HEK293 (cell line): ENCODE results near the gene FOSB.

Experiments used
- CTCF ChIA-PET: fragments of 350-600 bp; formaldehyde crosslinking; extraction: SDS; loops from one replicate; lab custom pipeline; 2021; ENCODE audit warnings: antibody characterized with exemption; lab: Yijun Ruan, JAX
- POLR2A ChIA-PET: fragments of 300-600 bp; formaldehyde crosslinking; extraction: SDS; loops from one replicate; lab custom pipeline; 2020; ENCODE audit warnings: antibody characterized with exemption, inconsistent platforms; lab: Yijun Ruan, JAX
- H3K27ac ChIP-seq: fragments of 200-500 bp; sonication (Bioruptor generic); 2 replicates; pipeline ENCODE4 v1.5.1; 2014; ENCODE audit warnings: low read depth, low read length, control low read depth, inconsistent platforms; ENCODE audit errors: extremely low read depth
- H3K36me3 ChIP-seq, 2 experiments: fragments of 200-500 bp in 1 of 2; sonication (Bioruptor generic) in 1 of 2; 1 replicate in 1 of 2; 2 replicates in 1 of 2; pipeline ENCODE4 v1.5.1; 2014 to 2017; ENCODE audit warnings: inconsistent platforms in 2 of 2, low read length in 2 of 2; ENCODE audit not compliant: control insufficient read depth in 2 of 2, insufficient read depth in 1 of 2
- H3K4me1 ChIP-seq: fragments of 200-500 bp; sonication (Bioruptor generic); 2 replicates; pipeline ENCODE4 v1.5.1; 2014; ENCODE audit warnings: mild to moderate bottlenecking, low read length, inconsistent platforms; ENCODE audit not compliant: control insufficient read depth, insufficient read depth
- H3K4me3 ChIP-seq: 2 replicates; pipeline ENCODE4 v1.5.1; 2011; ENCODE audit warnings: low read depth, mild to moderate bottlenecking, control low read depth, low read length, moderate library complexity
- H3K9me3 ChIP-seq: fragments of 200-500 bp; sonication (Bioruptor generic); 2 replicates; pipeline ENCODE4 v1.5.1; 2014; ENCODE audit warnings: low read depth, low read length, inconsistent platforms; ENCODE audit not compliant: control insufficient read depth, insufficient read depth
- AEBP2 ChIP-seq: fragments of 450-650 bp; formaldehyde crosslinking; IDR thresholded peaks from 2 replicates; pipeline ENCODE4 v1.5.1; 2016; ENCODE audit warnings: missing biosample characterization, missing genetic modification characterization, borderline replicate concordance
- BCL11B ChIP-seq: fragments of 450-650 bp; formaldehyde crosslinking; IDR thresholded peaks from 2 replicates; pipeline ENCODE4 v1.5.1; 2016; ENCODE audit warnings: low read depth, missing biosample characterization, missing genetic modification characterization
- GFI1B ChIP-seq: fragments of 450-650 bp; formaldehyde crosslinking; IDR thresholded peaks from 2 replicates; pipeline ENCODE4 v1.5.1; 2016; ENCODE audit warnings: missing biosample characterization, missing genetic modification characterization
- TCF7L2 ChIP-seq: IDR thresholded peaks from 2 replicates; pipeline ENCODE4 v1.6.1; 2011; ENCODE audit warnings: low read depth, mild to moderate bottlenecking, inconsistent platforms, low read length, moderate library complexity, borderline replicate concordance
- TSHZ1 ChIP-seq: fragments of 450-650 bp; formaldehyde crosslinking; IDR thresholded peaks from 2 replicates; pipeline ENCODE4 v1.5.1; 2016; ENCODE audit warnings: missing biosample characterization, missing genetic modification characterization, borderline replicate concordance
- ZBTB20 ChIP-seq: fragments of 450-650 bp; formaldehyde crosslinking; IDR thresholded peaks from 2 replicates; pipeline ENCODE4 v1.5.1; 2016; ENCODE audit warnings: missing biosample characterization, missing genetic modification characterization
- ZFP37 ChIP-seq: fragments of 450-650 bp; formaldehyde crosslinking; IDR thresholded peaks from 2 replicates; pipeline ENCODE4 v1.5.1; 2016; ENCODE audit warnings: missing biosample characterization, missing genetic modification characterization
- ZNF121 ChIP-seq: fragments of 450-650 bp; formaldehyde crosslinking; IDR thresholded peaks from 2 replicates; pipeline ENCODE4 v1.5.1; 2016; ENCODE audit warnings: missing biosample characterization, missing genetic modification characterization
- ZNF18 ChIP-seq: fragments of 450-650 bp; formaldehyde crosslinking; IDR thresholded peaks from 2 replicates; pipeline ENCODE4 v1.5.1; 2016; ENCODE audit warnings: missing biosample characterization, missing genetic modification characterization
- ZNF239 ChIP-seq: fragments of 450-650 bp; formaldehyde crosslinking; IDR thresholded peaks from 2 replicates; pipeline ENCODE4 v1.5.1; 2016; ENCODE audit warnings: missing biosample characterization, missing genetic modification characterization
- ZNF280D ChIP-seq: fragments of 450-650 bp; formaldehyde crosslinking; IDR thresholded peaks from 2 replicates; pipeline ENCODE4 v1.5.1; 2016; ENCODE audit warnings: missing biosample characterization, missing genetic modification characterization
- ZNF362 ChIP-seq: fragments of 450-650 bp; formaldehyde crosslinking; IDR thresholded peaks from 2 replicates; pipeline ENCODE4 v1.5.1; 2016; ENCODE audit warnings: missing biosample characterization, missing genetic modification characterization
- ZNF473 ChIP-seq: fragments of 450-650 bp; formaldehyde crosslinking; IDR thresholded peaks from 2 replicates; pipeline ENCODE4 v1.5.1; 2017; ENCODE audit warnings: missing biosample characterization, missing genetic modification characterization
- ZNF48 ChIP-seq: fragments of 450-650 bp; formaldehyde crosslinking; IDR thresholded peaks from 2 replicates; pipeline ENCODE4 v1.5.1; 2016; ENCODE audit warnings: missing biosample characterization, missing genetic modification characterization
- ZNF548 ChIP-seq: fragments of 450-650 bp; formaldehyde crosslinking; IDR thresholded peaks from 2 replicates; pipeline ENCODE4 v1.5.1; 2016; ENCODE audit warnings: missing biosample characterization, missing genetic modification characterization
- ZNF549 ChIP-seq: fragments of 450-650 bp; IDR thresholded peaks from 2 replicates; pipeline ENCODE4 v1.5.1; 2018; ENCODE audit warnings: missing biosample characterization, missing genetic modification characterization, mild to moderate bottlenecking, inconsistent platforms, moderate library complexity
- ZNF580 ChIP-seq: fragments of 450-650 bp; formaldehyde crosslinking; IDR thresholded peaks from 2 replicates; pipeline ENCODE4 v1.5.1; 2016; ENCODE audit warnings: missing biosample characterization, missing genetic modification characterization
- ZNF645 ChIP-seq: fragments of 450-650 bp; formaldehyde crosslinking; IDR thresholded peaks from 2 replicates; pipeline ENCODE4; 2016; ENCODE audit warnings: missing biosample characterization, missing genetic modification characterization
- ZNF654 ChIP-seq: fragments of 450-650 bp; formaldehyde crosslinking; IDR thresholded peaks from 2 replicates; pipeline ENCODE4 v1.5.1; 2016; ENCODE audit warnings: low read depth, missing biosample characterization, missing genetic modification characterization
- ZNF692 ChIP-seq: fragments of 450-650 bp; formaldehyde crosslinking; IDR thresholded peaks from 2 replicates; pipeline ENCODE4 v1.5.1; 2016; ENCODE audit warnings: missing biosample characterization, missing genetic modification characterization

Gene FOSB

GRCh38 chr19:45419396-45419795 lies 48.4 kb upstream of the FOSB start:
- Histone ChIP-seq H3K4me1 (peaks cover 3% of the 10 kb centered on the region; the same call in 1 of the 2 replicates), H3K36me3 (peaks cover 24 to 45% of the 10 kb centered on the region in 2 experiments; a peak in 2 of 3 replicates), H3K27ac (no peak overlapping the region), H3K4me3 (no peak overlapping the region), H3K9me3 (no peaks in the 10 kb centered on the region)
- ChIA-PET POLR2A (no interaction called here), CTCF (interaction anchor here (1.0 kb wide), 1 partner anchor 59 kb away, joined by 3 read pairs; no protein-coding TSS in a partner anchor)
- TF ChIP-seq ZNF48 (no peak), ZNF548 (no peak), ZBTB20 (no peak), ZNF362 (tag by site-specific recombination) (no peak), ZFP37 (no peak), ZNF280D (tag by site-specific recombination) (no peak), ZNF654 (tag by site-specific recombination) (no peak), ZNF580 (tag by site-specific recombination) (no peak), TSHZ1 (tag by site-specific recombination) (no peak), GFI1B (no peak), ZNF121 (tag by site-specific recombination) (no peak), ZNF549 (tag by site-specific recombination) (no peak), ZNF473 (tag by site-specific recombination) (no peak), ZNF239 (no peak), ZNF18 (tag by site-specific recombination) (no peak), ZNF645 (tag by site-specific recombination) (no peak), AEBP2 (tag by site-specific recombination) (no peak), ZNF692 (no peak), TCF7L2 (no peak), BCL11B (tag by site-specific recombination) (no peak)
